ENCODE results near the gene CEP104.

DNA sequence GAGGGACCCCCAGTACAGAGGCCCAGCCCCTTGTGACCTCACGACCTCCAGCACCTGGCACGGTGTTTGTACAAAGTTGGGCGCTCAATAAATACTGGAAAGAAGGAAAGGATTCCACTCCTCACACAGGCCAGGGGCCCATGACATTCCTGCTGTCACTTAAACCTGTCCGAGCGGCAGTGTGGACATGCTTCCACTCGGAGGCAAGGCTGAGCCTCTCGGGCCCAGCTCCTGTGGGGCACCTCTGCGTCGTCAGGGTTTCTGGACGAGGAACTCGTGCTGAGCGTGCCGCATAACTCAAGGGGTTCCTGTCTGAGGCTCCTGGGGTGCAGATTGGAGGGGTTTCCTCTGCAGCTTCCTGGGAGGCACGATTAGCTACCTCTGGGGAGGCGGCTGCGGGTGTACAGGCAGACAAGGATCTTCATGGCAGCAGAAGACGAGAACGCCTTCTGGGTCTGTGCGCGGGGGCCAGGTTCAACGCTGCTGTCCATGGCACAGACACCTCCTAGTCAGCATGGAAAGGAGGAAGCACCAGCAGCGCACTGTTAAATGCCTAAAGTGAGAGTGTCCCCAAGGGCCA lies 88.1 kb downstream of the CEP104 start:
- TF ChIP-seq, protein P1, sequence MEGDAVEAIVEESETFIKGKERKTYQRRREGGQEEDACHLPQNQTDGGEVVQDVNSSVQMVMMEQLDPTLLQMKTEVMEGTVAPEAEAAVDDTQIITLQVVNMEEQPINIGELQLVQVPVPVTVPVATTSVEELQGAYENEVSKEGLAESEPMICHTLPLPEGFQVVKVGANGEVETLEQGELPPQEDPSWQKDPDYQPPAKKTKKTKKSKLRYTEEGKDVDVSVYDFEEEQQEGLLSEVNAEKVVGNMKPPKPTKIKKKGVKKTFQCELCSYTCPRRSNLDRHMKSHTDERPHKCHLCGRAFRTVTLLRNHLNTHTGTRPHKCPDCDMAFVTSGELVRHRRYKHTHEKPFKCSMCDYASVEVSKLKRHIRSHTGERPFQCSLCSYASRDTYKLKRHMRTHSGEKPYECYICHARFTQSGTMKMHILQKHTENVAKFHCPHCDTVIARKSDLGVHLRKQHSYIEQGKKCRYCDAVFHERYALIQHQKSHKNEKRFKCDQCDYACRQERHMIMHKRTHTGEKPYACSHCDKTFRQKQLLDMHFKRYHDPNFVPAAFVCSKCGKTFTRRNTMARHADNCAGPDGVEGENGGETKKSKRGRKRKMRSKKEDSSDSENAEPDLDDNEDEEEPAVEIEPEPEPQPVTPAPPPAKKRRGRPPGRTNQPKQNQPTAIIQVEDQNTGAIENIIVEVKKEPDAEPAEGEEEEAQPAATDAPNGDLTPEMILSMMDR (conservative IDR thresholded peaks at IDR 0.05), result no peak
- TF ChIP-seq ZFX (IDR thresholded peaks at IDR 0.05), result no peak

Measured in C4-2B (cell line).